Activated CD4-positive, alpha-beta T cell treated with anti-CD3 and anti-CD28 coated beads for 36 hours (primary cell): Measurements from ENCODE around the gene GPAM. TPM values are rescaled to one million over a fixed set of nuclear protein-coding genes. Genes with fewer than 3 reads are reported as not detected.

ENCODE experiments used
- ATAC-seq: fragments of 200-7000 bp; cut with Tn5 transposase; one replicate; pipeline ENCODE4 v1.10.0; 2021; ENCODE audit warnings: mild to moderate bottlenecking, moderate library complexity
- CTCF ChIA-PET: fragments of 350-600 bp; sonication (Branson Sonifier 250); formaldehyde crosslinking; loops from one replicate; lab custom pipeline; 2021; ENCODE audit warnings: antibody characterized with exemption; lab: Charles Lee
- POLR2A ChIA-PET: fragments of 350-600 bp; sonication (Branson Sonifier 250); formaldehyde crosslinking; loops from one replicate; lab custom pipeline; 2021; ENCODE audit warnings: antibody characterized with exemption, inconsistent platforms; lab: Charles Lee
- DNase-seq: peaks from one replicate; pipeline ENCODE4 v3.0.0-alpha.2; 2020
- H3K27ac Mint-ChIP-seq: one replicate; pipeline ENCODE4 v1.8.0; 2021; ENCODE audit warnings: mixed read lengths
- H3K27me3 Mint-ChIP-seq: one replicate; pipeline ENCODE4 v1.8.0; 2021; ENCODE audit warnings: mixed read lengths
- H3K36me3 Mint-ChIP-seq: one replicate; pipeline ENCODE4 v1.8.0; 2021; ENCODE audit warnings: low read depth, mixed read lengths
- H3K4me1 Mint-ChIP-seq: one replicate; pipeline ENCODE4 v1.8.0; 2021; ENCODE audit warnings: mixed read lengths
- H3K4me3 Mint-ChIP-seq: one replicate; pipeline ENCODE4 v1.8.0; 2021; ENCODE audit warnings: mild to moderate bottlenecking, moderate library complexity, mixed read lengths
- H3K9me3 Mint-ChIP-seq: one replicate; pipeline ENCODE4 v1.8.0; 2021; ENCODE audit warnings: low read depth, mixed read lengths
- intact Hi-C, 2 experiments: fragments of 100-400 bp; cut with DNase I in 1 of 2; cut with micrococcal nuclease in 1 of 2; formaldehyde crosslinking; loops; one replicate each; pipeline versions ENCODE4 v1.14.2 to v1.15.1; 2022 to 2024; cut with DNase I, micrococcal nuclease
- total RNA-seq, 2 experiments: library from RNA; stranded (reverse); gene quantifications; one replicate each; pipeline ENCODE4 v1.2.3, GENCODE V29; 2021

The GPAM gene
- total RNA-seq, 2 experiments from 2014 or later, result 5.7 to 7.5 TPM

- Mint-ChIP-seq H3K36me3 (no peaks in the 10 kb centered on the region), H3K4me1 (no peaks in the 10 kb centered on the region), H3K9me3 (no peaks in the 10 kb centered on the region), H3K27ac (no peak overlapping the region), H3K4me3 (no peak overlapping the region), H3K27me3 (peaks cover 11% of the 10 kb centered on the region)
- POLR2A ChIA-PET, result no interaction called here
- CTCF ChIA-PET, result interaction anchor here (0.6 kb wide), 1 partner anchor 13 kb away, joined by 4 read pairs; no protein-coding TSS in a partner anchor
- ATAC-seq, result no peak
- no peak for DNase-seq
- intact Hi-C loops, result no loop called here
Observed at GRCh38 chr10:112225771-112226438, 42.3 kb upstream of the GPAM start.

GRCh38 chr10:112224933-112225529, 41.5 kb upstream of the GPAM start:
- intact Hi-C loops, result no loop called here
- H3K27me3 Mint-ChIP-seq, result peaks cover 11% of the 10 kb centered on the region
- no peaks in the 10 kb centered on the region for H3K4me1 Mint-ChIP-seq
- ChIA-PET POLR2A (no interaction called here), CTCF (interaction anchor here (0.6 to 0.7 kb wide), 2 partner anchors 12 to 43 kb away, joined by 3 to 4 read pairs; no protein-coding TSS in a partner anchor)
- no peak for ATAC-seq
- H3K27ac Mint-ChIP-seq, result no peak overlapping the region
- H3K9me3 Mint-ChIP-seq, result peaks cover 2% of the 10 kb centered on the region
- H3K4me3 Mint-ChIP-seq, result no peak overlapping the region
- no peaks in the 10 kb centered on the region for H3K36me3 Mint-ChIP-seq
- DNase-seq, result no peak

- intact Hi-C loops, result no loop called here
- H3K27ac Mint-ChIP-seq, result no peak overlapping the region
- DNase-seq (no peak), ATAC-seq (no peak)
- CTCF ChIA-PET, result interaction anchor here (1.0 kb wide), 1 partner anchor 8 kb away, joined by 3 read pairs; no protein-coding TSS in a partner anchor
- H3K9me3 Mint-ChIP-seq, result peaks cover 2% of the 10 kb centered on the region
- POLR2A ChIA-PET, result no interaction called here
- no peak overlapping the region for H3K4me3 Mint-ChIP-seq
- H3K36me3 Mint-ChIP-seq, result no peaks in the 10 kb centered on the region
- peaks cover 11% of the 10 kb centered on the region for H3K27me3 Mint-ChIP-seq
- H3K4me1 Mint-ChIP-seq, result no peaks in the 10 kb centered on the region
Observed at GRCh38 chr10:112223725-112224124, 40.2 kb upstream of the GPAM start.

GRCh38 chr10:112222799-112223198, 39.2 kb upstream of the GPAM start:
- ATAC-seq (no peak), DNase-seq (no peak)

GRCh38 chr10:112221545-112221944, 38.0 kb upstream of the GPAM start:
- ChIA-PET POLR2A (no interaction called here), CTCF (no interaction called here)
- no peaks in the 10 kb centered on the region for H3K4me1 Mint-ChIP-seq
- no peak overlapping the region for H3K4me3 Mint-ChIP-seq
- no peaks in the 10 kb centered on the region for H3K36me3 Mint-ChIP-seq
- H3K27me3 Mint-ChIP-seq, result peaks cover 17% of the 10 kb centered on the region
- intact Hi-C loops, result no loop called here
- H3K27ac Mint-ChIP-seq, result no peak overlapping the region
- ATAC-seq (no peak), DNase-seq (no peak)
- H3K9me3 Mint-ChIP-seq, result peaks cover 2% of the 10 kb centered on the region

More at GRCh38 chr10:112222799-112223198, 39.2 kb upstream of the GPAM start:
- Mint-ChIP-seq H3K27ac (no peak overlapping the region), H3K36me3 (no peaks in the 10 kb centered on the region), H3K9me3 (peaks cover 2% of the 10 kb centered on the region), H3K4me1 (no peaks in the 10 kb centered on the region), H3K27me3 (peaks cover 17% of the 10 kb centered on the region), H3K4me3 (no peak overlapping the region)
- intact Hi-C loops, result no loop called here
- ChIA-PET CTCF (interaction anchor here (1.0 kb wide), 1 partner anchor 9 kb away, joined by 3 read pairs; no protein-coding TSS in a partner anchor), POLR2A (no interaction called here)

GRCh38 chr10:112218960-112219359, 35.4 kb upstream of the GPAM start:
- POLR2A ChIA-PET, result no interaction called here
- H3K4me3 Mint-ChIP-seq, result no peak overlapping the region
- no peak overlapping the region for H3K27ac Mint-ChIP-seq
- peaks cover 2% of the 10 kb centered on the region for H3K9me3 Mint-ChIP-seq
- CTCF ChIA-PET, result no interaction called here
- intact Hi-C loops, result no loop called here
- ATAC-seq, result no peak
- no peaks in the 10 kb centered on the region for H3K4me1 Mint-ChIP-seq
- no peaks in the 10 kb centered on the region for H3K36me3 Mint-ChIP-seq
- peaks cover 16% of the 10 kb centered on the region for H3K27me3 Mint-ChIP-seq
- DNase-seq, result no peak

- Mint-ChIP-seq H3K4me3 (no peak overlapping the region), H3K27ac (no peak overlapping the region), H3K4me1 (no peaks in the 10 kb centered on the region), H3K9me3 (peaks cover 2% of the 10 kb centered on the region), H3K36me3 (no peaks in the 10 kb centered on the region), H3K27me3 (peaks cover 16% of the 10 kb centered on the region)
- intact Hi-C loops, result no loop called here
- POLR2A ChIA-PET, result no interaction called here
- CTCF ChIA-PET, result no interaction called here
- DNase-seq (no peak), ATAC-seq (no peak)
Observed at GRCh38 chr10:112218036-112218390, 34.4 kb upstream of the GPAM start.

GRCh38 chr10:112217386-112218035, 33.9 kb upstream of the GPAM start:
- H3K9me3 Mint-ChIP-seq, result peaks cover 2% of the 10 kb centered on the region
- intact Hi-C loops, result no loop called here
- POLR2A ChIA-PET, result no interaction called here
- no peak for DNase-seq
- H3K36me3 Mint-ChIP-seq, result no peaks in the 10 kb centered on the region
- H3K4me3 Mint-ChIP-seq, result no peak overlapping the region
- H3K27ac Mint-ChIP-seq, result no peak overlapping the region
- ATAC-seq, result no peak
- no peaks in the 10 kb centered on the region for H3K4me1 Mint-ChIP-seq
- peaks cover 16% of the 10 kb centered on the region for H3K27me3 Mint-ChIP-seq
- CTCF ChIA-PET, result interaction anchor here (0.6 kb wide), 1 partner anchor 92 kb away, joined by 3 read pairs; no protein-coding TSS in a partner anchor

GRCh38 chr10:112216966-112217365, 33.4 kb upstream of the GPAM start:
- H3K27me3 Mint-ChIP-seq, result peaks cover 15% of the 10 kb centered on the region
- H3K36me3 Mint-ChIP-seq, result no peaks in the 10 kb centered on the region
- POLR2A ChIA-PET, result interaction anchor here (0.6 kb wide), 1 partner anchor 102 kb away, joined by 3 read pairs; no protein-coding TSS in a partner anchor
- ATAC-seq, result no peak
- H3K4me1 Mint-ChIP-seq, result no peaks in the 10 kb centered on the region
- no peak for DNase-seq
- intact Hi-C loops, result no loop called here
- peaks cover 2% of the 10 kb centered on the region for H3K9me3 Mint-ChIP-seq
- no peak overlapping the region for H3K4me3 Mint-ChIP-seq
- no peak overlapping the region for H3K27ac Mint-ChIP-seq
- CTCF ChIA-PET, result interaction anchor here (0.6 kb wide), 1 partner anchor 92 kb away, joined by 3 read pairs; no protein-coding TSS in a partner anchor

GRCh38 chr10:112216151-112216550, 32.6 kb upstream of the GPAM start:
- intact Hi-C loops, result no loop called here
- H3K4me1 Mint-ChIP-seq, result no peaks in the 10 kb centered on the region
- no peak overlapping the region for H3K27ac Mint-ChIP-seq
- POLR2A ChIA-PET, result no interaction called here
- no peaks in the 10 kb centered on the region for H3K36me3 Mint-ChIP-seq
- peaks cover 2% of the 10 kb centered on the region for H3K9me3 Mint-ChIP-seq
- CTCF ChIA-PET, result interaction anchor here (0.6 kb wide), 1 partner anchor 1899 kb away, joined by 3 read pairs; no protein-coding TSS in a partner anchor
- peaks cover 18% of the 10 kb centered on the region for H3K27me3 Mint-ChIP-seq
- no peak overlapping the region for H3K4me3 Mint-ChIP-seq
- no peak for ATAC-seq
- no peak for DNase-seq

GRCh38 chr10:112215342-112215774, 31.8 kb upstream of the GPAM start:
- no peak overlapping the region for H3K27ac Mint-ChIP-seq
- POLR2A ChIA-PET, result no interaction called here
- no peak overlapping the region for H3K4me3 Mint-ChIP-seq
- intact Hi-C loops, result no loop called here
- no peak for ATAC-seq
- peaks cover 17% of the 10 kb centered on the region for H3K27me3 Mint-ChIP-seq
- no peaks in the 10 kb centered on the region for H3K36me3 Mint-ChIP-seq
- CTCF ChIA-PET, result no interaction called here
- no peak for DNase-seq
- H3K9me3 Mint-ChIP-seq, result peaks cover 2% of the 10 kb centered on the region
- no peaks in the 10 kb centered on the region for H3K4me1 Mint-ChIP-seq
